HG02610 (cell line): ENCODE measurements around the gene MRC1.
"Not testable (repeated sequence)": the region's sequence is repeated elsewhere in the genome, so short reads cannot be mapped to it uniquely, and the experiment has no call there.

Source experiments
- ATAC-seq: cut with Tn5 transposase; IDR thresholded peaks from one replicate; pipeline ENCODE4 v1.9.1; 2021; ENCODE audit warnings: mild to moderate bottlenecking, moderate library complexity; ENCODE audit not compliant: unreplicated experiment

MRC1 gene

GRCh38 chr10:17891435-17891834, 82.3 kb downstream of the MRC1 start:
- no peak for ATAC-seq

- ATAC-seq: no peak
Measured at GRCh38 chr10:17904564-17904963, 95.4 kb downstream of the MRC1 start.

GRCh38 chr10:17905491-17905890, 96.3 kb downstream of the MRC1 start:
- ATAC-seq: no peak

- ATAC-seq: no peak
Measured at GRCh38 chr10:17906002-17906401, 96.9 kb downstream of the MRC1 start.

- no peak for ATAC-seq
Measured at GRCh38 chr10:17907641-17908040, 98.5 kb downstream of the MRC1 start.

GRCh38 chr10:17910125-17910789, 101.1 kb downstream of the MRC1 start:
- ATAC-seq: no peak

- no peak for ATAC-seq
Measured at GRCh38 chr10:17912754-17913153, 103.6 kb downstream of the MRC1 start.

- no peak for ATAC-seq
Measured at GRCh38 chr10:17913604-17914003, 104.5 kb downstream of the MRC1 start.

- no peak for ATAC-seq
Measured at GRCh38 chr10:17914169-17915045, 105.3 kb downstream of the MRC1 start.

- no peak for ATAC-seq
Measured at GRCh38 chr10:17915181-17915580, 106.0 kb downstream of the MRC1 start.

GRCh38 chr10:17918187-17918903, 109.2 kb downstream of the MRC1 start:
- ATAC-seq: no peak

GRCh38 chr10:17921378-17921777, 112.2 kb downstream of the MRC1 start:
- ATAC-seq: no peak

GRCh38 chr10:17923728-17924127, 114.6 kb downstream of the MRC1 start:
- no peak for ATAC-seq

GRCh38 chr10:17943033-17943745, 134.0 kb downstream of the MRC1 start:
- ATAC-seq: no peak

GRCh38 chr10:17950269-17950668, 141.1 kb downstream of the MRC1 start:
- ATAC-seq: not testable (repeated sequence)

GRCh38 chr10:17950726-17951125, 141.6 kb downstream of the MRC1 start:
- no peak for ATAC-seq

- ATAC-seq: no peak
Measured at GRCh38 chr10:17951868-17952371, 142.8 kb downstream of the MRC1 start, which contains the start of gene SLC39A12. TSS of gene SLC39A12 (plus strand) at chr10:17951918. CDS start at chr10:17953277, 1,359 bp downstream.

GRCh38 chr10:17954372-17954771, 145.2 kb downstream of the MRC1 start:
- not testable (repeated sequence) for ATAC-seq

GRCh38 chr10:17954861-17955260, 145.7 kb downstream of the MRC1 start:
- ATAC-seq: no peak

- no peak for ATAC-seq
Measured at GRCh38 chr10:17958049-17958448, 148.9 kb downstream of the MRC1 start.

GRCh38 chr10:17959870-17960269, 150.7 kb downstream of the MRC1 start:
- no peak for ATAC-seq
